ENCODE measurements around the gene JPT1. TPM values are rescaled to one million over a fixed set of nuclear protein-coding genes. Genes with fewer than 3 reads are reported as not detected.

JPT1 gene
- total RNA-seq, 1 experiment from 2014 or later: 448 TPM

DNA sequence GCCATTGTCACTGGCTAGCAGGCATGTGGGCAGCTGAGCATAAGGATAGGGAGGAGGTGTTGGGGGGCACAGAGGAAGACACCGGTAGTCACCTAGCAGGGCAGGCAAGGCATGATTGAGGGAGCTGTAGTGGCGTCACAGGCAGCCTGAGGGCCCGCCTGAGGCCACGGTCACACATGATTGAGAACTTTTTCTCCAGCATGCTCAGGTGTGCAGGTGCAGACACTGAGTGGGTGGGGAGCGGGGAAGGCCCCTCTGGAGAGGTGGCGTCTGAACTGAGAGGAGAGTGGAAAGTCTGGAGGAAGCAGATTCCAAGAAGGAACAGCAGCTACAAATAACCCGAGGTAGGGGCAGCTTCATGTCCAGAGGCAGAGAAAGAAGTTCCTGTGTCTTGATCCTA is 55.5 kb downstream of the JPT1 start:
- no peak overlapping the region for H3K4me3 ChIP-seq (ENCODE audit: low read depth in 2 of 2, low read length in 2 of 2)
- POLR2A ChIA-PET: no interaction called here
- TSS peak; percentile 67 for BruUV-seq (replicated peaks)
- peaks cover 14% of the 10 kb centered on the region for H3K4me1 ChIP-seq (ENCODE audit: control insufficient read depth, insufficient read depth, low read length)
- intact Hi-C loops (cut with micrococcal nuclease; ENCODE audit: unreplicated experiment) (no loop called here), in situ Hi-C loops (cut with HindIII; ENCODE audit: low pct_unique_long_range_greater_than_20kb, low sequenced_read_pairs) (no loop called here)
- CTCF ChIA-PET: no interaction called here
- ATAC-seq: no peak
- no peak overlapping the region for H3K27ac ChIP-seq (ENCODE audit: low read length)
- H3K9me3 ChIP-seq (ENCODE audit: control insufficient read depth, insufficient read depth, low read depth, low read length): no peaks in the 10 kb centered on the region
- H3K27me3 ChIP-seq (ENCODE audit: control insufficient read depth, insufficient read depth, low read length): no peaks in the 10 kb centered on the region
- DNase-seq (ENCODE audit: low read depth, low spot score): no peak
- H3K36me3 ChIP-seq (ENCODE audit: control insufficient read depth, insufficient read depth, low read length): peaks cover 2% of the 10 kb centered on the region; the same call in 1 of the 2 replicates
- no peak for TF ChIP-seq POLR2AphosphoS5 (IDR thresholded peaks at IDR 0.05; ENCODE audit: low read depth, low read length)
- TF ChIP-seq SIN3A (IDR thresholded peaks at IDR 0.05; ENCODE audit: borderline replicate concordance, insufficient read depth, low read depth, low read length): no peak
- TF ChIP-seq, protein P1, sequence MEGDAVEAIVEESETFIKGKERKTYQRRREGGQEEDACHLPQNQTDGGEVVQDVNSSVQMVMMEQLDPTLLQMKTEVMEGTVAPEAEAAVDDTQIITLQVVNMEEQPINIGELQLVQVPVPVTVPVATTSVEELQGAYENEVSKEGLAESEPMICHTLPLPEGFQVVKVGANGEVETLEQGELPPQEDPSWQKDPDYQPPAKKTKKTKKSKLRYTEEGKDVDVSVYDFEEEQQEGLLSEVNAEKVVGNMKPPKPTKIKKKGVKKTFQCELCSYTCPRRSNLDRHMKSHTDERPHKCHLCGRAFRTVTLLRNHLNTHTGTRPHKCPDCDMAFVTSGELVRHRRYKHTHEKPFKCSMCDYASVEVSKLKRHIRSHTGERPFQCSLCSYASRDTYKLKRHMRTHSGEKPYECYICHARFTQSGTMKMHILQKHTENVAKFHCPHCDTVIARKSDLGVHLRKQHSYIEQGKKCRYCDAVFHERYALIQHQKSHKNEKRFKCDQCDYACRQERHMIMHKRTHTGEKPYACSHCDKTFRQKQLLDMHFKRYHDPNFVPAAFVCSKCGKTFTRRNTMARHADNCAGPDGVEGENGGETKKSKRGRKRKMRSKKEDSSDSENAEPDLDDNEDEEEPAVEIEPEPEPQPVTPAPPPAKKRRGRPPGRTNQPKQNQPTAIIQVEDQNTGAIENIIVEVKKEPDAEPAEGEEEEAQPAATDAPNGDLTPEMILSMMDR (IDR thresholded peaks at IDR 0.05): no peak
- TF ChIP-seq, protein P2, sequence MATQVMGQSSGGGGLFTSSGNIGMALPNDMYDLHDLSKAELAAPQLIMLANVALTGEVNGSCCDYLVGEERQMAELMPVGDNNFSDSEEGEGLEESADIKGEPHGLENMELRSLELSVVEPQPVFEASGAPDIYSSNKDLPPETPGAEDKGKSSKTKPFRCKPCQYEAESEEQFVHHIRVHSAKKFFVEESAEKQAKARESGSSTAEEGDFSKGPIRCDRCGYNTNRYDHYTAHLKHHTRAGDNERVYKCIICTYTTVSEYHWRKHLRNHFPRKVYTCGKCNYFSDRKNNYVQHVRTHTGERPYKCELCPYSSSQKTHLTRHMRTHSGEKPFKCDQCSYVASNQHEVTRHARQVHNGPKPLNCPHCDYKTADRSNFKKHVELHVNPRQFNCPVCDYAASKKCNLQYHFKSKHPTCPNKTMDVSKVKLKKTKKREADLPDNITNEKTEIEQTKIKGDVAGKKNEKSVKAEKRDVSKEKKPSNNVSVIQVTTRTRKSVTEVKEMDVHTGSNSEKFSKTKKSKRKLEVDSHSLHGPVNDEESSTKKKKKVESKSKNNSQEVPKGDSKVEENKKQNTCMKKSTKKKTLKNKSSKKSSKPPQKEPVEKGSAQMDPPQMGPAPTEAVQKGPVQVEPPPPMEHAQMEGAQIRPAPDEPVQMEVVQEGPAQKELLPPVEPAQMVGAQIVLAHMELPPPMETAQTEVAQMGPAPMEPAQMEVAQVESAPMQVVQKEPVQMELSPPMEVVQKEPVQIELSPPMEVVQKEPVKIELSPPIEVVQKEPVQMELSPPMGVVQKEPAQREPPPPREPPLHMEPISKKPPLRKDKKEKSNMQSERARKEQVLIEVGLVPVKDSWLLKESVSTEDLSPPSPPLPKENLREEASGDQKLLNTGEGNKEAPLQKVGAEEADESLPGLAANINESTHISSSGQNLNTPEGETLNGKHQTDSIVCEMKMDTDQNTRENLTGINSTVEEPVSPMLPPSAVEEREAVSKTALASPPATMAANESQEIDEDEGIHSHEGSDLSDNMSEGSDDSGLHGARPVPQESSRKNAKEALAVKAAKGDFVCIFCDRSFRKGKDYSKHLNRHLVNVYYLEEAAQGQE (IDR thresholded peaks at IDR 0.05; ENCODE audit: insufficient read depth in 1 of 2, low read depth in 2 of 2, low read length in 1 of 2): no peak
- no peak for TF ChIP-seq TCF7L2 (IDR thresholded peaks at IDR 0.05; ENCODE audit: low read depth, low read length)

- TF ChIP-seq, protein P2 (IDR thresholded peaks at IDR 0.05; ENCODE audit: insufficient read depth in 1 of 2, low read depth in 2 of 2, low read length in 1 of 2): no peak
- no peak for TF ChIP-seq TCF7L2 (IDR thresholded peaks at IDR 0.05; ENCODE audit: low read depth, low read length)
- TF ChIP-seq, protein P1 (IDR thresholded peaks at IDR 0.05): no peak
- TF ChIP-seq POLR2AphosphoS5 (IDR thresholded peaks at IDR 0.05; ENCODE audit: low read depth, low read length): no peak
- no peak for TF ChIP-seq SIN3A (IDR thresholded peaks at IDR 0.05; ENCODE audit: borderline replicate concordance, insufficient read depth, low read depth, low read length)
- Histone ChIP-seq H3K27ac (ENCODE audit: low read length) (no peak overlapping the region), H3K4me1 (ENCODE audit: control insufficient read depth, insufficient read depth, low read length) (peaks cover 19% of the 10 kb centered on the region), H3K4me3 (ENCODE audit: low read depth in 2 of 2, low read length in 2 of 2) (no peak overlapping the region), H3K27me3 (ENCODE audit: control insufficient read depth, insufficient read depth, low read length) (no peaks in the 10 kb centered on the region), H3K36me3 (ENCODE audit: control insufficient read depth, insufficient read depth, low read length) (peaks cover 2% of the 10 kb centered on the region; the same call in 1 of the 2 replicates), H3K9me3 (ENCODE audit: control insufficient read depth, insufficient read depth, low read depth, low read length) (no peaks in the 10 kb centered on the region)
- intact Hi-C loops (cut with micrococcal nuclease; ENCODE audit: unreplicated experiment): no loop called here
- ChIA-PET CTCF (no interaction called here), POLR2A (no interaction called here)
- no peak for ATAC-seq
- no peak for DNase-seq (ENCODE audit: low read depth, low spot score)
- BruUV-seq (replicated peaks): no TSS peak
- in situ Hi-C loops (cut with HindIII; ENCODE audit: low pct_unique_long_range_greater_than_20kb, low sequenced_read_pairs): no loop called here
Measured at GRCh38 chr17:75097865-75098264, 56.4 kb downstream of the JPT1 start.

Measured in Panc1 (cell line).